ENCODE results near the gene PRRG2. TPM values are rescaled to one million over a fixed set of nuclear protein-coding genes. Genes with fewer than 3 reads are reported as not detected.

PRRG2 gene
- total RNA-seq, 4 donors from 2014 or later, result 1.4 to 4.6 (median 3.8) TPM; not detected in 1

DNA sequence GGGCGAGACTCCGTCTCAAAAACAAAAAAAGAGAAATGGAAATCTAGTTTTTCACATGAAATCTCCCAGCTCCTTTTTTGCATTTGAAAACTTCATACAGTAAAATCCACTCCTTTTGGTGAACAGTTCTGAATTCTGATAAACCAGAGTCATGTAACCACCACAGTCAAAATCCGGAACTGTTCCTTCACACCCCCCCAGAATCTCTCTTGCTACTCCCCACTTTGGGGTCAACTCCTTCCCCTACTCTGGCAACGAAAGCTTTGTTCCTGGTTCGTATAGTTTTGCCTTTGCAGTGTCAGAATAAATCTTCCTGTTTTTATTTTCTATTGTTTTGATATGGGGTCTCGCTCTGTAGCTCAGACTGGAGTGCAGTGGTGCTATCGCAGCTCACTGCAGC is 29.6 kb upstream of the PRRG2 start:
- no peak overlapping the region for H3K4me3 ChIP-seq
- H3K4me1 ChIP-seq, result peaks cover 0 to 4% of the 10 kb centered on the region in 2 donors
- ATAC-seq (no peak), DNase-seq (no peak)
- intact Hi-C loops (cut with DNase I; ENCODE audit: low total_unique reads), result no loop called here
- H3K27ac ChIP-seq, result no peak overlapping the region
- in situ Hi-C loops (cut with MboI; ENCODE audit: low sequenced_read_pairs in 4 of 4), result no loop called here
- H3K27me3 ChIP-seq, result no peaks in the 10 kb centered on the region
- TF ChIP-seq, protein P1, sequence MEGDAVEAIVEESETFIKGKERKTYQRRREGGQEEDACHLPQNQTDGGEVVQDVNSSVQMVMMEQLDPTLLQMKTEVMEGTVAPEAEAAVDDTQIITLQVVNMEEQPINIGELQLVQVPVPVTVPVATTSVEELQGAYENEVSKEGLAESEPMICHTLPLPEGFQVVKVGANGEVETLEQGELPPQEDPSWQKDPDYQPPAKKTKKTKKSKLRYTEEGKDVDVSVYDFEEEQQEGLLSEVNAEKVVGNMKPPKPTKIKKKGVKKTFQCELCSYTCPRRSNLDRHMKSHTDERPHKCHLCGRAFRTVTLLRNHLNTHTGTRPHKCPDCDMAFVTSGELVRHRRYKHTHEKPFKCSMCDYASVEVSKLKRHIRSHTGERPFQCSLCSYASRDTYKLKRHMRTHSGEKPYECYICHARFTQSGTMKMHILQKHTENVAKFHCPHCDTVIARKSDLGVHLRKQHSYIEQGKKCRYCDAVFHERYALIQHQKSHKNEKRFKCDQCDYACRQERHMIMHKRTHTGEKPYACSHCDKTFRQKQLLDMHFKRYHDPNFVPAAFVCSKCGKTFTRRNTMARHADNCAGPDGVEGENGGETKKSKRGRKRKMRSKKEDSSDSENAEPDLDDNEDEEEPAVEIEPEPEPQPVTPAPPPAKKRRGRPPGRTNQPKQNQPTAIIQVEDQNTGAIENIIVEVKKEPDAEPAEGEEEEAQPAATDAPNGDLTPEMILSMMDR (IDR thresholded peaks at IDR 0.05 in 4 of 5, conservative IDR thresholded peaks at IDR 0.05 in 1 of 5), result no peak
- no peak for TF ChIP-seq POLR2A (IDR thresholded peaks at IDR 0.05)
- peaks cover 0 to 14% of the 10 kb centered on the region in 2 donors for H3K36me3 ChIP-seq
- H3K9me3 ChIP-seq, result no peaks in the 10 kb centered on the region

DNA sequence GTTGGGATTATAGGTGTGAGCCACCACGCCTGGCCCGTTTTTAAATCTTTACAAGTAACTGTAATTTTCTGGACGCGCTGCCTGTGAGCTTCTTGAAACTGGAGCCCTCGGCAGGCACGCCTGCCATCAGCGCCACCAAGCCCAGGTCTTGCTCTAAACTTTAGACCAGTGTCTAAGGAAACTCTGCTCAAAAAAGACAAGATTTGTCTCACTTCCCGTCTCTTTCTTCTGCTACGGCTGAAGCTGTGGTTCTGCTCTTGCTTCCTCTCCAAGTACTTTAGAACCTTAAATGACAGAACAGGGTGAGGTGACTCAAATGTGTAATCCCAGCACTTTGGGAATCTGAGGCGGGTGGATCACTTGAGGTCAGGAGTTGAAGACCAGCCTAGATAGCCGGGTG is 28.4 kb upstream of the PRRG2 start:
- Histone ChIP-seq H3K9me3 (no peaks in the 10 kb centered on the region), H3K4me1 (no peaks in the 10 kb centered on the region), H3K27me3 (no peaks in the 10 kb centered on the region), H3K27ac (no peak overlapping the region), H3K36me3 (peaks cover 0 to 25% of the 10 kb centered on the region in 2 donors), H3K4me3 (no peak overlapping the region)
- TF ChIP-seq, protein P1 (IDR thresholded peaks at IDR 0.05 in 4 of 5, conservative IDR thresholded peaks at IDR 0.05 in 1 of 5), result no peak
- TF ChIP-seq POLR2A (IDR thresholded peaks at IDR 0.05), result no peak
- DNase-seq, result no peak
- intact Hi-C loops (cut with DNase I; ENCODE audit: low total_unique reads) (no loop called here), in situ Hi-C loops (cut with MboI; ENCODE audit: low sequenced_read_pairs in 4 of 4) (no loop called here)
- no peak for ATAC-seq

DNA sequence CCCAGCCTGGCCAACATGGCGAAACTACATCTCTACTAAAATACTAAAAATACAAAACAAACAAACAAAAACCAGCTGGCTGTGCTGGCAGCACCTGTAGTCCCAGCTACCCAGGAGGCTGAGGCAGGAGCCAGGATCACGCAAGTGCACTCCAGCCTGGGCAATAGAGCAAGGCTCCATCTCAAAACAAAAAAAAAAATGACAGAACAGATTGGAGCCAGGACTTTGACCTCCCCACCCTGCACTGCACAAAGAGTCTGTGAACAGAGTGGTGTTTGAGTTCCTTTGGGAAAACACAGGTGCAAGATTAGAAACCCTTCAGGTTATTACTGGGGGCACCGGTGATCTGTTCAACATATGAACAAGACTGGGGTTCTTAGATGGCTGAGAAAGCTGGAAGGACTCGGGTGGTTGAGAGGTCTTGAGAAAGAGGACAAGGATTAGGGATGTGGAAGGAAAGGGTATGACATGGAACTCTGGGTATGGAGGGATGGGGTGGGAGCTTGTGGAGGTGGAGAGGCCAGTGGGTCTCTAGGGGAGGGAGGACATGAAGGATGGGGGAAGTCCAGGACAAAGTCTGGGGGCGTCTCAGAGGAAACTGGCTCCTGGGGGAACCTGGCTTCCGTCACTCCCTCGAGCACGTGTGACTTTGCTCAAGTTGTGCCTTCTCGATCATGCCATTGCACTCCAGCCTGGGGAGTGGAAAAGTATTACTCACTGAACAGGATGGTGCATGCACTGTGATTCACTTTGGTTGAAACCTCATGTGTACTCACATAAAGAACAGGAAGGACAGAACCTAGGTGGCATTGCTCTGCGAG is 27.5 kb upstream of the PRRG2 start:
- no peaks in the 10 kb centered on the region for H3K9me3 ChIP-seq
- no peaks in the 10 kb centered on the region for H3K27me3 ChIP-seq
- DNase-seq (no peak), ATAC-seq (no peak)
- intact Hi-C loops (cut with DNase I; ENCODE audit: low total_unique reads), result no loop called here
- TF ChIP-seq, protein P1 (IDR thresholded peaks at IDR 0.05 in 4 of 5, conservative IDR thresholded peaks at IDR 0.05 in 1 of 5), result no peak
- no peak for TF ChIP-seq POLR2A (IDR thresholded peaks at IDR 0.05)
- H3K4me3 ChIP-seq, result no peak overlapping the region
- H3K4me1 ChIP-seq, result no peaks in the 10 kb centered on the region
- in situ Hi-C loops (cut with MboI; ENCODE audit: low sequenced_read_pairs in 4 of 4), result no loop called here
- H3K36me3 ChIP-seq, result peaks cover 0 to 34% of the 10 kb centered on the region in 2 donors
- H3K27ac ChIP-seq, result peak overlapping the region; percentile 54 to 72 (median 70)

DNA sequence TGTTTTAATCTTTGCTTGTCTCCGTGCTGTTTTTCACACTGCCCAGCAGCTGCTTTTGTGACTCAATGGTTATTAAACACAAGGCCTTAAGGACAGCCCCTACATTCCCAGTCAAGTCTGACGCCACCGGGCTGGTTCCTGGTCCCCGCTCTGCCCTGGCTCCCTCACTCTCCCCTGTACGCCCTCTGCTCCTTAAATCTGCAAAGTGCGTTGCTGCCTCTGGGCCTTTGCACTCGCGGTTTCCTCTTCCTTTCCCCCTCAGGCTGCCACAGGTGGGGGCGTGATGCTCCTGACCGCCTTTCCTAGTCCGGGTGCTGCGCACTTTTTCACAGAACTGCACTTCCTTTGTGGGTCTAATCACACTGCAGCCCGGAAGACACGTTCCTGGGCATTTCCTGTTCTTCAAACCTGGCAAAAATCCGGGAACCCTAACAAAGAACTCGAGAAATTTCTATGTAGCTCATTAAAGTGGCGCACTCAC is 26.4 kb upstream of the PRRG2 start:
- H3K9me3 ChIP-seq, result no peaks in the 10 kb centered on the region
- TF ChIP-seq POLR2A (IDR thresholded peaks at IDR 0.05), result no peak
- TF ChIP-seq, protein P1 (IDR thresholded peaks at IDR 0.05 in 4 of 5, conservative IDR thresholded peaks at IDR 0.05 in 1 of 5), result no peak
- ATAC-seq (peak; percentile 30 to 37), DNase-seq (no peak)
- in situ Hi-C loops (cut with MboI; ENCODE audit: low sequenced_read_pairs in 4 of 4), result no loop called here
- peaks cover 0 to 44% of the 10 kb centered on the region in 2 donors for H3K36me3 ChIP-seq
- H3K27ac ChIP-seq, result peak overlapping the region; percentile 54 to 72 (median 70)
- no peak overlapping the region for H3K4me3 ChIP-seq
- intact Hi-C loops (cut with DNase I; ENCODE audit: low total_unique reads), result no loop called here
- peaks cover 0 to under 1% of the 10 kb centered on the region in 2 donors for H3K4me1 ChIP-seq
- H3K27me3 ChIP-seq, result no peaks in the 10 kb centered on the region

Measured in gastrocnemius medialis (tissue), 4 donors.